IPS-18c (cell line): ENCODE results near the gene SMARCAD1.

Source experiments
- H3K4me3 ChIP-seq: 2 replicates; pipeline ENCODE4 v1.7.0; 2013; ENCODE audit warnings: low read depth, mild to moderate bottlenecking, low read length, moderate library complexity; ENCODE audit not compliant: insufficient read depth
- H3K9me3 ChIP-seq: one replicate; pipeline ENCODE4 v1.6.1; 2013; ENCODE audit warnings: mild to moderate bottlenecking, low read length, moderate library complexity; ENCODE audit not compliant: control insufficient read depth, insufficient read depth

The SMARCAD1 gene

GRCh38 chr4:94207469-94208224 lies at the start of gene SMARCAD1:
SMARCAD1 (plus strand) TSS chr4:94207865; CDS start chr4:94208395, 530 bp downstream.
- H3K9me3 ChIP-seq, result no peaks in the 10 kb centered on the region
- peak within 1 kb of the TSS; percentile 95 for H3K4me3 ChIP-seq

GRCh38 chr4:94158883-94159282 lies 48.8 kb upstream of the SMARCAD1 start:
- no peaks in the 10 kb centered on the region for H3K9me3 ChIP-seq
- H3K4me3 ChIP-seq, result no peak overlapping the region

GRCh38 chr4:94159790-94160189 lies 47.9 kb upstream of the SMARCAD1 start:
- Histone ChIP-seq H3K4me3 (no peak overlapping the region), H3K9me3 (no peaks in the 10 kb centered on the region)

- Histone ChIP-seq H3K9me3 (no peaks in the 10 kb centered on the region), H3K4me3 (no peak overlapping the region)
Measured at GRCh38 chr4:94160774-94161173, 46.9 kb upstream of the SMARCAD1 start.

GRCh38 chr4:94165256-94165655 lies 42.4 kb upstream of the SMARCAD1 start:
- Histone ChIP-seq H3K9me3 (no peaks in the 10 kb centered on the region), H3K4me3 (no peak overlapping the region)

- Histone ChIP-seq H3K4me3 (no peak overlapping the region), H3K9me3 (no peaks in the 10 kb centered on the region)
Measured at GRCh38 chr4:94168321-94168720, 39.3 kb upstream of the SMARCAD1 start.

- H3K4me3 ChIP-seq, result no peak overlapping the region
- H3K9me3 ChIP-seq, result no peaks in the 10 kb centered on the region
Measured at GRCh38 chr4:94169803-94170372, 37.8 kb upstream of the SMARCAD1 start.

GRCh38 chr4:94171616-94172015 lies 36.0 kb upstream of the SMARCAD1 start:
- Histone ChIP-seq H3K9me3 (no peaks in the 10 kb centered on the region), H3K4me3 (no peak overlapping the region)

GRCh38 chr4:94175553-94176261 lies 32.0 kb upstream of the SMARCAD1 start:
- no peaks in the 10 kb centered on the region for H3K9me3 ChIP-seq
- H3K4me3 ChIP-seq, result no peak overlapping the region

GRCh38 chr4:94177822-94178221 lies 29.8 kb upstream of the SMARCAD1 start:
- Histone ChIP-seq H3K9me3 (no peaks in the 10 kb centered on the region), H3K4me3 (no peak overlapping the region)

GRCh38 chr4:94181815-94182214 lies 25.9 kb upstream of the SMARCAD1 start:
- Histone ChIP-seq H3K4me3 (no peak overlapping the region), H3K9me3 (no peaks in the 10 kb centered on the region)

- Histone ChIP-seq H3K4me3 (no peak overlapping the region), H3K9me3 (no peaks in the 10 kb centered on the region)
Measured at GRCh38 chr4:94202769-94203168, 4.9 kb upstream of the SMARCAD1 start.

- H3K4me3 ChIP-seq, result peak overlapping the region; percentile 95
- no peaks in the 10 kb centered on the region for H3K9me3 ChIP-seq
Measured at GRCh38 chr4:94208266-94208665, 601 bp downstream of the SMARCAD1 start.

GRCh38 chr4:94208918-94209317 lies 1.3 kb downstream of the SMARCAD1 start:
- H3K4me3 ChIP-seq, result peak overlapping the region; percentile 95

GRCh38 chr4:94211861-94212260 lies 4.2 kb downstream of the SMARCAD1 start:
- Histone ChIP-seq H3K9me3 (peaks cover 2% of the 10 kb centered on the region), H3K4me3 (no peak overlapping the region)

More at GRCh38 chr4:94208918-94209317, 1.3 kb downstream of the SMARCAD1 start:
- H3K9me3 ChIP-seq, result no peaks in the 10 kb centered on the region

GRCh38 chr4:94214703-94215319 lies 7.1 kb downstream of the SMARCAD1 start:
- Histone ChIP-seq H3K9me3 (peaks cover 2% of the 10 kb centered on the region), H3K4me3 (no peak overlapping the region)

GRCh38 chr4:94216394-94216793 lies 8.7 kb downstream of the SMARCAD1 start:
- Histone ChIP-seq H3K4me3 (no peak overlapping the region), H3K9me3 (peaks cover 2% of the 10 kb centered on the region)

GRCh38 chr4:94219402-94219801 lies 11.7 kb downstream of the SMARCAD1 start:
- Histone ChIP-seq H3K4me3 (no peak overlapping the region), H3K9me3 (peaks cover 2% of the 10 kb centered on the region)
